ACHN (cell line): ENCODE results near the gene PICK1.

Experiments
- DNase-seq: peaks from one replicate; pipeline ENCODE4 v3.0.0-alpha.2; 2015
- in situ Hi-C: cut with HindIII; loops from 2 replicates; pipeline ENCODE4 v1.10.0; 2017; ENCODE audit warnings: low sequenced_read_pairs, low pct_ligation_motif_present, low pct_unique_long_range_greater_than_20kb

PICK1 gene

GRCh38 chr22:38056969-38057891, at the start of gene PICK1:
PICK1 (plus strand) TSS chr22:38057404; CDS start chr22:38057810, 406 bp downstream.
- DNase-seq = peak; percentile 90
- in situ Hi-C loops = no loop called here

GRCh38 chr22:38009000-38009806, 48.0 kb upstream of the PICK1 start:
- in situ Hi-C loops = no loop called here
- no peak for DNase-seq

GRCh38 chr22:38012604-38013072, 44.6 kb upstream of the PICK1 start:
- DNase-seq = no peak
- in situ Hi-C loops = no loop called here

DNA sequence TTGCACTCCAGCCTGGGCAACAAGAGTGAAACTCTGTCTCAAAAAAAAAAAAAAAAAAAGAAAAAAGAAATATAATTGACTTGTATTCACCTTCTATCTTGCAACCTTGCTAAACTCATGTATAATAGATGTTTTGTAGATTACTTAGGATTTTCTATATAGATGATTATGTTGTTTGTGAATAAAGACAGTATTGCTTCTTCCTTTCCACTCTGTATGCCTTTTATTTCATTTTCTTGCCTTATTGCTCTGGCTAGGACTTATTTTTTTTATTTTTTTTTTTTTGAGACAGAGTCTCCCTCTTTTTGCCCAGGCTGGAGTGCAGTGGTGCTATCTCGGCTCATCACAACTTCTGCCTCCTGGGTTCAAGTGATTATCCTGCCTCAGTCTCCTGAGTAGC, 43.1 kb upstream of the PICK1 start:
- in situ Hi-C loops = no loop called here
- no peak for DNase-seq

GRCh38 chr22:38016182-38017151, 40.7 kb upstream of the PICK1 start:
- in situ Hi-C loops = no loop called here
- DNase-seq = no peak

GRCh38 chr22:38017272-38017920, 39.8 kb upstream of the PICK1 start:
- in situ Hi-C loops = no loop called here
- DNase-seq = no peak

DNA sequence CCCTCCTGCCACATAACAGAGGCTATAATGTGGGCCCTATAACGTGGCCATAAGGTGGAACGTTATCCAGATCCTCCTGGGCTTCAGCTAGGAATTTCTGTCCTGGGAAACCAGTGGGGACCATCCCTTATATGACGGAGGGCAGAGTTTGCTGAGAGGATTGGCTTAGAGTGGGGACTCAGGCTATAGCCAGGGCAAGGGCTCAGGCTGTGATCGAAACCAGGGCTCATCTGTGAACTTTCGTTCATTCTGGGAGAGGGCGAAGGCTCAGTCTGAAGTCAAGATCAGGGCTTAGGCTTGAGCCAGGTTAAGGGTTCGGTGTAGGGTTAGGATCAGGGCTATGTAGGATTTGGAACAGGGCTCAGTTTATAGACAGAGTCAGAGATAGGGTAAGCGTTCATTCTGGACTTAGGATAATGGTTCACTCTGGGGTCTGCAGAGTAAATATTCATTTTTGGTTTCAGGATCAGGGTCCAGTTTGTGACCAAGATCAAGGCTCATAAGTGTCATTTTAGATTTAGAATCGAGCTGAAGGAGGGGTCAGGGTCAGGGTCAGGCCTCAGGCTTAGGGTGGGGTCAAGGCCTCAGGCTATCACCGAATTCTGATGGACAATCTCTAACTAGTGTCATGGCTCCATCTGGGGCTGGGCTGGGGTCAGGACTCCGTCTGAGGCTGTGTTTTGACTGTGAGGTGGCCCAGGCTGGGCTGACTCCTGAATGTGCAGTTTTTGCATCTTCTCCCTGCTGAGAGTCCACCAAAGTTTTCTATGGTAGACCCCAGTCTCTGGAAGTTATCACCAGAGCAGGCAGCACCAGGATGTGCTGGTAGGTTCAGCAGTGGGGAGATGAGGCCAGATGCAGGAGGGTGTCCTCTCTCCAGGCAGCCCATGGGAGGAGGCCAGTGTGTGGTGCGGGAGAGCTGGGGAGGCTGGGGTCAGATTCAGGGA, 39.0 kb upstream of the PICK1 start:
- in situ Hi-C loops = no loop called here
- no peak for DNase-seq

DNA sequence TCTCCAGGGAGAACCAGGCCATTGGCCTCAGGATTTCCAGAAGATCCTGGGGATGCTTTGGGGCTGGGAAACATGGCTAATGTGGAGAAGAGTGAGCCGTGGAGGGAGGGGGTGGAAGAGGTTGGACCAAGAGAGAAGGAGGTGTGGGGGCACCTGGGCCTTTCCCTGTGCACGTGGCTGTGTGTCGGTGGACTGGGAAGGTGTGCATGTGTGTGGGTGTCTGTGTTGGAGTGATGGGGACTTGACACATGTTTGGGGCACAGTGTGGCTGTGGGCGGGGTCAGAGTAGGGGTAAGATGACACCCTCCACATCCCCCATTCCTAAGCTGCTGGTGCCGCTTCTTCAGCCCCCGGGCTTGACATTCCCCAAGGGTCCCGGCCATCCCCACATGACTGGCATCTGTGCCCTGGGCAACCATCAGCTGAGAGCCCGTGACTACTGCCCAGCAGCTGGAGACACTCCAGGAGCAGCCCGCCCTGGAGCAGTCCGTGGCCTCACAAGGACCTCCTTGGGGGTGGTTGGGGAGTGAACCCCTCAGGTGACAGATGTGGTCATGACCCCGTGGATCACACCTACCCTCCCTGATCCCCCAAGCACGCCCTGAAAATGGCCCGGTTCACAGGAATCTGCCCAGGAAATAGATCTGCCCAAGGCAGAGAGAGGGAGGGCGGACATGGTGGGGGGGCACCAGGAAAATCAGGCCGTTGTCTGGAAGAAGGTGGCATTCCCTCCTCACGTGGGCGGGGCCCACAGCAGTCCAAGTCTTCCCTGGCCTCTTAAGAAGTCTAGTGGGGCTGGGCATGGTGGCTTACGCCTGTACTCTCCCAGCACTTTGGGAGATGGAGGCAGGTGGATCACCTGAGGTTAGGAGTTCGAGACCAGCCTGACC, 38.0 kb upstream of the PICK1 start:
- DNase-seq = no peak
- in situ Hi-C loops = no loop called here

- in situ Hi-C loops = no loop called here
- DNase-seq = no peak
Measured at GRCh38 chr22:38021206-38021605, 36.0 kb upstream of the PICK1 start.

DNA sequence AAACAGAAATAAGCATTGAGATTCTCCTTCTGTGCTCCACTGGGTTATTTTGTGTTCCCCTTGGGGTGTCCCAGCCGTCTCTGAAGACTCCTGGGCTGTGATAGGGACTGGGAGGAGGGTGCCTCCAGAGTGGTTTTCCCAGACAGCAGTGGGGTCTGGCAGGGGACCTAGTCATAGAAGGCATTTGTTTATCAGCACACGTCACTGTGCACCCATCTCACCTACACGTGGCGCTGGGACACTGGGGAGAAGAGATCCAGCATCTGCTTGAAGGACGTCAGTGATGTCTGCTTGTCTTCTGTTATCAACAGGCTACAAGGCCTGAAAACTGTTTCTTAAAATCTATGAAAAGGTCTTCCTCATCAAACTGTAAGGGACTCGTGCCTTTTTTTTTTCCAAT, 34.2 kb upstream of the PICK1 start:
- in situ Hi-C loops = no loop called here
- no peak for DNase-seq

DNA sequence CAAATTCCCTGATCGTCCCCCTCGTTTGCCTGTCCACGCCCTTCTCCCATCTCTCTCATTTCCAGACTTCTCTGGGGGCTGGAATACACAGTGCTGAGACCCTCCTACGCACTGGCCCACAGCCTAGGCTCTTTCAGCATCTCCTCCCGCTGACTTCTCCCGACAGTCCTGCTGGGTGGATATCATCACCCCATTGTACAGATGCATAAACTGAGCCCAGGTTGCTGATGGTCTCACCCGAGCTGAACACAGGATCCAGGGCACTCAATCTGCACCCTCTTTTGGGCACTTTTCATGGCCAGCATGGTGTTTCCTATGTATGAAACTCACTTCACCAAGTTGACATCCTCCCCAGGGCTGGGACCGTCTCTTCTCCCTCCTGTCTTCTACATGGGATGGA, 31.7 kb upstream of the PICK1 start:
- no peak for DNase-seq
- in situ Hi-C loops = no loop called here

DNA sequence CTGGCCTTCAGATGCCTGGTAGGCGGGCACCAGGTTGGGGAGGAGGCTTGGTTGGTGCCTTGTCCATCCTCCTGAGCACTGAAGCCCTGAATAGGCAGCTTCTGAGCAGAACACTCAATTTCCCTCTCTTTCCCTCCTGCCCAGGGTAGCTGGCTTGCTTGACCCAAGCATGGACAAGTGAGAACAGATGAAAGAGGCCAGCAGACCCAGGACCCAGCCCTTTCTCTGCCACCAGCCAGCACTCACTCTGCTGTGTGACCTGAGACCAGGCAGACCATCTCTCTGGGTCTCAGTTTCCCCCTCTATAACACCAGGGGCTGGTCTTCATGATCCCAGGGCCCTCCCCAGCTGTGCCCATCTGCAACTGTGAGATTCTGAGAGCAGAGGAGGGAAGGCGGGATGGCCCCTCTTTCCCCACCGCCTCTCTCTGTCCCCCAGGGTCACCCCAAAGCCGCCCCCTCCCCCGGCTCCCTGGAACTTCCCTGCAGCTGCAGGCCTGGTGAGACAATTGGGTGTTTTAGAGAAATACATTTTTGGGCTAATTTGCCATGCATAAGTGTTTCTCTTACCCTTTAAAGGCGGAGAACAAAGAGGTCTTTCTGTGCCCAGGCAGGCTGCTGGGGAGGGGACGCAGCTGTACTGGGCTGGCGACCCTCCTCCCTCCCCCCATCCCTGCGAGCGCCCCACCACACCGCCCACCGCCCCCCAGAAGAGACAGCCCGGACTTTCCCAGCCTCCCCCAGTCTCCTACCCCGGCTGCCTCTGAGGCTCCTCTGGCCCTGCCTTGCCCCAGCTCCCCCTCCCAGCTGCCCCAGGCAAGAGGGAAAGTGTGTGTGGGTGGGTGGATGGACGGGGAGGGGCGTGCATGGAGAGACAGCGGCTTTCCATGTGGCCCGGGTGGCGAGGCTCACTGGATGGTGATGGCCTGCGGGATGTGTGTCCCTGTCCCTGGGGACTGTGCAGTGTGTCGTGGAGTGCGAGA, 30.8 kb upstream of the PICK1 start:
- in situ Hi-C loops = no loop called here
- no peak for DNase-seq

DNA sequence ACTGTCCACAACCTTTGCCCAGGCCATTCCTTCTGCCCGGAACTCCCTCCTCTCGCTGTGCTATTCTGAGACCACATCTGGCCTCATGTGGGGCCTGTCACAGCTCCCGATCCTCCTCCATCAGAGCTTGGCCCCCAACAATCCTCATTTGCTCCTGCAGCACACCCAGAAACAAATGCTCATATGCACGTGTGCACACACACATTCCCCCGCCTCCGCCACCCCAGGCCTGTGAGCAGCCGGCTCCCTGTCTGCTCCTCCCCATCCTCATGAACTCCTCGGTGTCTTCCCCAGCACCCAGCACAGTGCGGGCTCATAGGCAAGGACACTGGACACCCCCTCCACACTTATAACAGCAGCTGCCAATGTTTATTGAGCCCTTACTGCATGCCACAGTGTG, 29.7 kb upstream of the PICK1 start:
- in situ Hi-C loops = no loop called here
- DNase-seq = no peak

DNA sequence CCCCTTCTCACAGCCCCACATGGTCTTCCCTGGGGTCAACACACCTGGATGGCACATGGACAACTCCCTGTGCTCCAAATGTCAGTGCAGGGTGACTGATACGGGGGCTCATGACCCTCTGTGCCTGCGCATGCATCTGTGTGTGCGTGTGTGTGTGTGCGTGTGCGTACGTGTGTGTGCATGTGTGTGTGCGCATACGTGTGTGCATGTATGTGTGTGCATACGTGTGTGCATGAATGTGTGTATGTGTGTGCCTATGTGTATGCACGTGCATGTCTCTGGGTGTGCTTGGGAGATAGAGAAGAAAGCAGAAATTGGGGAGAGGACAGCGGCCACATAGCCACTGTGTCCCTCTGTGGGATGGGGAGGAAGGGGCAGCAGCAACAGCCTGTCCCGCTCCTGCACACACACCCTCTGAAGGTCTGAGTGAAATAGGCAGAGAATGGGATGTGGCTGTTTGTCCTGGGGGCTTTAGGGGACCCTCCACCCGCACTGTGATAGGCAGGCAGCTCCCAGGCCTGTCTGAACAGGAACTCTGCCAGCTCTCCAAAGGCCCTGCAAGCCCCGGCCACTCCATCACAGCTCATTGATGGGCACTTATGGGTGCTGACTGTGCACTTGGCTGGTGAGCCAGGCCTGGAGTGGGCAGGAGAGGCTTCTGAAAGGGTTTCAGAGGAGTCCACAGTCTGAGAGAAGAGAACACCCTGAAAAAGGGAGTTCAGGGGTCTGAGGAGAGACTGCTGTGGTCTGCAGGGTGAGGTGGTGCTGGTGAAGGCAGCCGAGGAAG, 28.7 kb upstream of the PICK1 start:
- in situ Hi-C loops = no loop called here

More for the DNA sequence above, 28.7 kb upstream of the PICK1 start:
- no peak for DNase-seq
